Esophagus muscularis mucosa (tissue), 4 donors: ENCODE results near the gene PHF19. TPM values are rescaled to one million over a fixed set of nuclear protein-coding genes. Genes with fewer than 3 reads are reported as not detected.

ENCODE experiments used
- DNase-seq: peaks from one replicate; pipeline ENCODE4 v3.0.0-alpha.2; 2017; ENCODE audit errors: extremely low spot score
- H3K27ac ChIP-seq, 4 donors: fragments of 200-600 bp; sonication (generic); replicated peaks in 1 of 4; 1 replicate in 3 of 4; 2 replicates in 1 of 4; pipeline ENCODE4 v1.5.1; 2016 to 2019; ENCODE audit warnings: mild to moderate bottlenecking in 1 of 4
- H3K27me3 ChIP-seq, 4 donors: fragments of 200-600 bp; sonication (generic); one replicate each; pipeline versions ENCODE4 v1.5.1 to v1.6.0; 2016 to 2019
- H3K36me3 ChIP-seq, 4 donors: fragments of 200-600 bp; sonication (generic); one replicate each; pipeline ENCODE4 v1.5.1; 2016 to 2019
- H3K4me1 ChIP-seq, 4 donors: fragments of 200-600 bp; sonication (generic); one replicate each; pipeline ENCODE4 v1.5.1; 2016 to 2019
- H3K4me3 ChIP-seq, 4 donors: fragments of 200-600 bp; sonication (generic); 1 replicate in 2 of 4; 2 replicates in 2 of 4; pipeline ENCODE4 v1.5.1; 2016 to 2019; ENCODE audit warnings: mild to moderate bottlenecking in 4 of 4, moderate library complexity in 1 of 4
- H3K9me3 ChIP-seq, 4 donors: fragments of 200-600 bp; sonication (generic); 1 replicate in 3 of 4; 2 replicates in 1 of 4; pipeline ENCODE4 v1.5.1; 2016 to 2019
- CTCF ChIP-seq, 3 experiments: fragments of 200-600 bp in 2 of 3; fragments of 450-650 bp in 1 of 3; sonication (generic) in 2 of 3; IDR thresholded peaks; one replicate each; pipeline ENCODE4 v1.5.1; 2017 to 2019; ENCODE audit warnings: antibody characterized with exemption in 3 of 3, mild to moderate bottlenecking in 2 of 3, moderate library complexity in 1 of 3
- EP300 ChIP-seq: sonication (generic); formaldehyde crosslinking; IDR thresholded peaks from one replicate; pipeline ENCODE4 v1.6.1; 2017; ENCODE audit warnings: antibody characterized with exemption
- POLR2A ChIP-seq: fragments of 450-650 bp; IDR thresholded peaks from one replicate; pipeline ENCODE4 v1.6.1; 2017; ENCODE audit warnings: antibody characterized with exemption, moderate library complexity, mild to moderate bottlenecking, low read depth
- POLR2AphosphoS5 ChIP-seq, 2 donors: sonication (generic); formaldehyde crosslinking; IDR thresholded peaks; one replicate each; pipeline ENCODE4 v1.6.1; 2017; ENCODE audit warnings: antibody characterized with exemption in 2 of 2
- WGBS: methylation state at CpG from one replicate; pipeline ENCODE4 v1.1.5; 2018; 5-methylcytosine and 5-hydroxymethylcytosine counted together
- intact Hi-C: fragments of 100-400 bp; cut with DNase I; formaldehyde crosslinking; loops from one replicate; pipeline ENCODE4 v1.15.1; 2023
- total RNA-seq, 4 donors: library from RNA; depleted of rRNA; stranded (reverse); fragments of >200 nt; gene quantifications; one replicate each; pipeline versions ENCODE4 v1.1.0 to v1.2.1, GENCODE V29; 2016

The PHF19 gene
- total RNA-seq, 4 donors from 2014 or later: 36.4 to 57.7 (median 47.8) TPM

DNA sequence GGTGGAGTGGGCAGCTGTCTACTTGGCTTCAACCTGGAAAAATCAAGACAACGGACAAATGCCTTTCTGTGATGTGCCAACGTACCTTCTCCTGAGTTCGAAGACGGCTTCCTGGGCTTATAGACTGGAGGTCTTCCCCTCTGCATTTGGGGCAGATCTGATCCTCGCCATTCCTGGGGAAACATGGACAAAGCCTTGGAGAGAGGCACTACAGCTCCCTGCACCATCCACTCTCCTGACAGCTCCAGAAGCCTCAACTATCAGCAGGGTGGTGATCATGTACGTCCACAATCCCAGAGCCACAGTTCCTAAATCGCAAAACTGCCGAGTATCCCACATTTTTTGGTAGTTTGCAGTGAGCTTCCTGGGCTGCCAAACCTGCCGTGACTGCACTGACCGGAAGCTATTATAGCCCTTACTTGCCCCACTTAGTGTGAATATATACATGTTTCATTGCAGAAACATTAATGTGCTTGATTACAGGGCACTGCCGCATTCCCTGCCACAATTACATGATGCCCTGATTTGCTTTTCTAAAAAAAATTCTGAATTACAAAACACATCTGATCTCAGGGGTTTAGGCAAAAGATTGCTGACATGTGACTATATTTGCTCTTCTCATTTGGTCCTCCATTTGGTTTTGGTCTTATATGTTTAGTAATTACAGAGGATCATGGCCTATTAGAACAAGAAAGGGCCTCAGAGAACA is 46.8 kb upstream of the PHF19 start:
- peak overlapping the region in 2 of 4 donors; percentile 2 to 49 for H3K27ac ChIP-seq
- intact Hi-C loops: no loop called here

DNA sequence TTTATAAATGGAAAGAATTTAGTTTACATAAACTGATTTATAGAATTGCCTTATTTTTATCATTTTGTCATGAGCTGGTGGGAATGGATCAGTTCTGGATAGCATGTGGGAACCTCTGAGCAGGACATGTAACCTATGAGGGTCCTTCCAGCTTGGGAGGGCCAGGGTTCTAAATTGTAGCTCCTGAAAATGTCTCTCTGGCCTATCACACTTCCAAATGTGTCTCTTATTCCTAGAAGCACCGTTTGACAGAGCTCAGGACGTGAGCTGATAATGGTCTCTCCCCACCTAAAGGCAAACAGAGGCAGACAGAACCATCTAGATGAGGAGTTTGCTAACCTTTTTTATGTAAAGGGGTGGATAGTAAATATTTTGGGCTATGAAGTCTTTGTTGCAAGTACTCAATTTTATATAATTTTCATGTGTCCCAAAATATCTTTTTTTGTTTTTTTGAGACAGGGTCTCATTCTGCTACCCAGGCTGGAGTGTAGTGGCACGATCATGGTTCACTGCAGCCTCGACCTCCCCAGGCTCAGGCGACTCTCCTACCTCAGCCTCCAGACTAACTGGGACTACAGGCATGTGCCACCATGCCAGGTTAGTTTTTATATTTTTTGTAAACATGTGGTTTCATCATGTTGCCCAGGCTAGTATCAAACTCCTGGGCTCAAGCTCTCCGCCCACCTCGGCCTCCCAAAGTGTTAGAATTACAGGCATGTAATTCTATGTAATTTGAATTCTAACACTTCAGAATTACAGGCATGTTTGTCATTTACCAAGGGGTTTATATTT is 45.6 kb upstream of the PHF19 start:
- DNase-seq: no peak
- intact Hi-C loops: no loop called here
- peak overlapping the region; percentile 49 to 80 (median 76) for H3K27ac ChIP-seq
- peaks cover 25 to 63% (median 44%) of the 10 kb centered on the region in 4 donors for H3K4me1 ChIP-seq
- H3K36me3 ChIP-seq: peaks cover 0 to 3% (median 0%) of the 10 kb centered on the region in 4 donors
- WGBS: 76% methylated on average over 7 of the region's 7 CpGs
- H3K27me3 ChIP-seq: no peaks in the 10 kb centered on the region
- H3K9me3 ChIP-seq: peaks cover 0 to under 1% (median 0%) of the 10 kb centered on the region in 4 donors
- no peak overlapping the region for H3K4me3 ChIP-seq
- TF ChIP-seq CTCF (IDR thresholded peaks at IDR 0.05) (no peak), POLR2AphosphoS5 (IDR thresholded peaks at IDR 0.05) (no peak), EP300 (no peak), POLR2A (no peak)

More for the DNA sequence above, 46.8 kb upstream of the PHF19 start:
- no peaks in the 10 kb centered on the region for H3K36me3 ChIP-seq
- DNase-seq: no peak
- no peaks in the 10 kb centered on the region for H3K9me3 ChIP-seq
- WGBS: 91% methylated on average over 10 of the region's 11 CpGs
- peaks cover 31 to 64% (median 46%) of the 10 kb centered on the region in 4 donors for H3K4me1 ChIP-seq
- H3K27me3 ChIP-seq: no peaks in the 10 kb centered on the region
- TF ChIP-seq CTCF (IDR thresholded peaks at IDR 0.05) (no peak), EP300 (no peak), POLR2A (no peak), POLR2AphosphoS5 (IDR thresholded peaks at IDR 0.05) (no peak)
- H3K4me3 ChIP-seq: no peak overlapping the region

DNA sequence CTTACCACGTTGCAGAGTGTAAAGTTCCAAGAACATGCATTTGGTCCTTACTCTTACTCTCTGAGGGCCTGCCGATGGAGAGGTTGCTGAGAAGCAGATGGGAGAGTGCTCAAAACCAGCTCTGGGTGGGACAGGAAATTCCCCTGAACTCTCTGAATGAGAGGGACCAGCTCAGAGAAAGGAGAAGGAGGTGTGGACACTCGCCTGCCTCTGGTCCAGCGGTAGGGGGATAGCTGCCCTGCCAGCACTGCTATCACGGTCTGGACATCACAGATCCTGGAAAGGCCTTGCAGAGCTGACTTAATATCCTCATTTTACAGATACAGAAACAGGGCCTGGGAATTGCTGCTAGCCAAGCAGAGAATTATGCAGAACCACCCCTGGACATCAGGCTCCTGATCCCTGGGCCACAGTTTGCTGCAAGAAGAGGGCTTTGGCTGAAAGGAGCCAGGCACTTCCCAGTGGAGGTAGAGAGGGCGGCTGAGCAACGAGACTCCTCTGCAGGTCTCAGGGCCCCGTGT is 44.7 kb upstream of the PHF19 start:
- no peak for DNase-seq
- peaks cover 0 to 3% (median 0%) of the 10 kb centered on the region in 4 donors for H3K9me3 ChIP-seq
- H3K4me3 ChIP-seq: no peak overlapping the region
- intact Hi-C loops: no loop called here
- no peaks in the 10 kb centered on the region for H3K27me3 ChIP-seq
- H3K36me3 ChIP-seq: peaks cover 0 to 5% (median 0%) of the 10 kb centered on the region in 4 donors
- H3K4me1 ChIP-seq: peaks cover 29 to 66% (median 47%) of the 10 kb centered on the region in 4 donors
- WGBS: 55% methylated on average over 7 of the region's 8 CpGs
- no peak for TF ChIP-seq EP300
- no peak for TF ChIP-seq POLR2A
- no peak for TF ChIP-seq POLR2AphosphoS5 (IDR thresholded peaks at IDR 0.05)
- no peak for TF ChIP-seq CTCF (IDR thresholded peaks at IDR 0.05)
- peak overlapping the region; percentile 49 to 80 (median 76) for H3K27ac ChIP-seq

DNA sequence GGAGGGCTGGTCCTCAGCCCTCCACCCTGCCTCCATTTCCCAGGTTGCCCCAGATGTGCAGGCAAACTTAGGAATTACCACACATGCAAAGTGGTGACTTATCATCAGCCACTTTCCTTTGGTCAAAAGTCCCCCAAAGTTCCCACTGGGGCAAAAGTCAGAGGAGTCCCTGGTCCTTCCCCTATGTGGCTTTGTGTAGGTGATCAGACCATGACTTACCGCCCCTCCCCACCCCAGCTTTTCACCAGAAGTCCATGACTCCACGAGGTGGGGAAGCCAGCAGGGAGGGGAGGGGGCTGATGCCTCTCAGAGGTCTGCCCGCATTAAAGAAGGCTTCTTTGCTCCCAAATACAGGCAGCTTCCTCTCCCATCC is 43.8 kb upstream of the PHF19 start:
- Histone ChIP-seq H3K27me3 (no peaks in the 10 kb centered on the region), H3K27ac (peak overlapping the region; percentile 74 to 83 (median 80)), H3K9me3 (peaks cover 0 to 3% (median 0%) of the 10 kb centered on the region in 4 donors), H3K36me3 (peaks cover 0 to 5% (median 0%) of the 10 kb centered on the region in 4 donors), H3K4me1 (peaks cover 31 to 67% (median 54%) of the 10 kb centered on the region in 4 donors), H3K4me3 (no peak overlapping the region)
- intact Hi-C loops: no loop called here
- DNase-seq: no peak
- TF ChIP-seq POLR2A: no peak
- TF ChIP-seq EP300: no peak
- TF ChIP-seq CTCF (IDR thresholded peaks at IDR 0.05): no peak
- no peak for TF ChIP-seq POLR2AphosphoS5 (IDR thresholded peaks at IDR 0.05)
- 62% methylated on average over 2 of the region's 3 CpGs for WGBS
